Measurements from ENCODE around the gene DTX3.

Gene DTX3

GRCh38 chr12:57619434-57620244 lies 15.0 kb downstream of the DTX3 start:
- Histone ChIP-seq H3K27ac (ENCODE audit: low read depth, low read length) (no peak overlapping the region), H3K27me3 (ENCODE audit: control insufficient read depth, insufficient read depth, low read length) (peaks cover 26% of the 10 kb centered on the region), H3K4me3 (ENCODE audit: low read length) (no peak overlapping the region), H3K4me1 (ENCODE audit: control insufficient read depth, insufficient read depth, low read length) (peaks cover 5% of the 10 kb centered on the region), H3K36me3 (ENCODE audit: control insufficient read depth, insufficient read depth, low read length) (peaks cover 5% of the 10 kb centered on the region), H3K9ac (ENCODE audit: low read length) (no peak overlapping the region)

- Histone ChIP-seq H3K27ac (ENCODE audit: low read depth, low read length) (no peak overlapping the region), H3K9ac (ENCODE audit: low read length) (no peak overlapping the region), H3K4me1 (ENCODE audit: control insufficient read depth, insufficient read depth, low read length) (peaks cover 5% of the 10 kb centered on the region), H3K27me3 (ENCODE audit: control insufficient read depth, insufficient read depth, low read length) (peaks cover 32% of the 10 kb centered on the region), H3K4me3 (ENCODE audit: low read length) (no peak overlapping the region), H3K36me3 (ENCODE audit: control insufficient read depth, insufficient read depth, low read length) (peaks cover 5% of the 10 kb centered on the region)
Measured at GRCh38 chr12:57620245-57620935, 15.8 kb downstream of the DTX3 start.

- peaks cover under 1% of the 10 kb centered on the region for H3K36me3 ChIP-seq (ENCODE audit: control insufficient read depth, insufficient read depth, low read length)
- H3K27ac ChIP-seq (ENCODE audit: low read depth, low read length), result no peak overlapping the region
- peaks cover 5% of the 10 kb centered on the region for H3K4me1 ChIP-seq (ENCODE audit: control insufficient read depth, insufficient read depth, low read length)
- peaks cover 33% of the 10 kb centered on the region for H3K27me3 ChIP-seq (ENCODE audit: control insufficient read depth, insufficient read depth, low read length)
- no peak overlapping the region for H3K9ac ChIP-seq (ENCODE audit: low read length)
- peak overlapping the region; percentile 63 for H3K4me3 ChIP-seq (ENCODE audit: low read length)
Measured at GRCh38 chr12:57620936-57621496, 16.4 kb downstream of the DTX3 start.

GRCh38 chr12:57621497-57622292 lies 17.1 kb downstream of the DTX3 start:
- Histone ChIP-seq H3K27ac (ENCODE audit: low read depth, low read length) (no peak overlapping the region), H3K9ac (ENCODE audit: low read length) (no peak overlapping the region), H3K4me1 (ENCODE audit: control insufficient read depth, insufficient read depth, low read length) (peaks cover 5% of the 10 kb centered on the region), H3K36me3 (ENCODE audit: control insufficient read depth, insufficient read depth, low read length) (no peaks in the 10 kb centered on the region), H3K27me3 (ENCODE audit: control insufficient read depth, insufficient read depth, low read length) (peaks cover 36% of the 10 kb centered on the region), H3K4me3 (ENCODE audit: low read length) (peak overlapping the region; percentile 63)

GRCh38 chr12:57622293-57623245 lies 17.9 kb downstream of the DTX3 start:
- H3K36me3 ChIP-seq (ENCODE audit: control insufficient read depth, insufficient read depth, low read length), result no peaks in the 10 kb centered on the region
- peaks cover 5% of the 10 kb centered on the region for H3K4me1 ChIP-seq (ENCODE audit: control insufficient read depth, insufficient read depth, low read length)
- H3K27me3 ChIP-seq (ENCODE audit: control insufficient read depth, insufficient read depth, low read length), result peaks cover 37% of the 10 kb centered on the region
- H3K9ac ChIP-seq (ENCODE audit: low read length), result no peak overlapping the region
- no peak overlapping the region for H3K27ac ChIP-seq (ENCODE audit: low read depth, low read length)
- no peak overlapping the region for H3K4me3 ChIP-seq (ENCODE audit: low read length)

- Histone ChIP-seq H3K9ac (ENCODE audit: low read length) (no peak overlapping the region), H3K27me3 (ENCODE audit: control insufficient read depth, insufficient read depth, low read length) (peaks cover 35% of the 10 kb centered on the region), H3K4me3 (ENCODE audit: low read length) (no peak overlapping the region), H3K36me3 (ENCODE audit: control insufficient read depth, insufficient read depth, low read length) (no peaks in the 10 kb centered on the region), H3K4me1 (ENCODE audit: control insufficient read depth, insufficient read depth, low read length) (peaks cover 5% of the 10 kb centered on the region), H3K27ac (ENCODE audit: low read depth, low read length) (no peak overlapping the region)
Measured at GRCh38 chr12:57623385-57623784, 18.8 kb downstream of the DTX3 start.

GRCh38 chr12:57623811-57624390 lies 19.3 kb downstream of the DTX3 start:
- no peaks in the 10 kb centered on the region for H3K36me3 ChIP-seq (ENCODE audit: control insufficient read depth, insufficient read depth, low read length)
- H3K27ac ChIP-seq (ENCODE audit: low read depth, low read length), result no peak overlapping the region
- H3K4me3 ChIP-seq (ENCODE audit: low read length), result no peak overlapping the region
- peaks cover 35% of the 10 kb centered on the region for H3K27me3 ChIP-seq (ENCODE audit: control insufficient read depth, insufficient read depth, low read length)
- no peak overlapping the region for H3K9ac ChIP-seq (ENCODE audit: low read length)
- H3K4me1 ChIP-seq (ENCODE audit: control insufficient read depth, insufficient read depth, low read length), result peaks cover 5% of the 10 kb centered on the region

- Histone ChIP-seq H3K27me3 (ENCODE audit: control insufficient read depth, insufficient read depth, low read length) (peaks cover 35% of the 10 kb centered on the region), H3K27ac (ENCODE audit: low read depth, low read length) (no peak overlapping the region), H3K4me1 (ENCODE audit: control insufficient read depth, insufficient read depth, low read length) (peaks cover 5% of the 10 kb centered on the region), H3K4me3 (ENCODE audit: low read length) (no peak overlapping the region), H3K9ac (ENCODE audit: low read length) (no peak overlapping the region), H3K36me3 (ENCODE audit: control insufficient read depth, insufficient read depth, low read length) (no peaks in the 10 kb centered on the region)
Measured at GRCh38 chr12:57624441-57625220, 20.0 kb downstream of the DTX3 start.

GRCh38 chr12:57625261-57626032 lies 20.8 kb downstream of the DTX3 start:
- Histone ChIP-seq H3K27ac (ENCODE audit: low read depth, low read length) (no peak overlapping the region), H3K4me1 (ENCODE audit: control insufficient read depth, insufficient read depth, low read length) (peaks cover 5% of the 10 kb centered on the region), H3K4me3 (ENCODE audit: low read length) (no peak overlapping the region), H3K27me3 (ENCODE audit: control insufficient read depth, insufficient read depth, low read length) (peaks cover 32% of the 10 kb centered on the region), H3K36me3 (ENCODE audit: control insufficient read depth, insufficient read depth, low read length) (no peaks in the 10 kb centered on the region), H3K9ac (ENCODE audit: low read length) (no peak overlapping the region)

GRCh38 chr12:57626111-57626920 lies 21.7 kb downstream of the DTX3 start:
- no peaks in the 10 kb centered on the region for H3K36me3 ChIP-seq (ENCODE audit: control insufficient read depth, insufficient read depth, low read length)
- H3K4me1 ChIP-seq (ENCODE audit: control insufficient read depth, insufficient read depth, low read length), result peaks cover 4% of the 10 kb centered on the region
- no peak overlapping the region for H3K27ac ChIP-seq (ENCODE audit: low read depth, low read length)
- H3K27me3 ChIP-seq (ENCODE audit: control insufficient read depth, insufficient read depth, low read length), result peaks cover 32% of the 10 kb centered on the region
- H3K9ac ChIP-seq (ENCODE audit: low read length), result no peak overlapping the region
- H3K4me3 ChIP-seq (ENCODE audit: low read length), result no peak overlapping the region
